Astrocyte of the spinal cord (primary cell): ENCODE data around the gene AQP5.

Experiments
- DNase-seq: peaks from one replicate; pipeline ENCODE4 v3.0.0; 2011; ENCODE audit warnings: low read depth, low spot score
- H3K4me3 ChIP-seq: 2 replicates; pipeline ENCODE4 v1.5.1; 2011; ENCODE audit warnings: low read depth, mild to moderate bottlenecking, low read length, moderate library complexity
- in situ Hi-C: cut with HindIII; loops from 2 replicates; pipeline ENCODE4 v1.10.0; 2017; ENCODE audit warnings: low sequenced_read_pairs
- TF ChIP-seq, protein P1 (sequence below): IDR thresholded peaks from 2 replicates; pipeline ENCODE4 v1.5.1; 2012; ENCODE audit warnings: low read depth, mild to moderate bottlenecking, low read length, inconsistent platforms

AQP5 gene

DNA sequence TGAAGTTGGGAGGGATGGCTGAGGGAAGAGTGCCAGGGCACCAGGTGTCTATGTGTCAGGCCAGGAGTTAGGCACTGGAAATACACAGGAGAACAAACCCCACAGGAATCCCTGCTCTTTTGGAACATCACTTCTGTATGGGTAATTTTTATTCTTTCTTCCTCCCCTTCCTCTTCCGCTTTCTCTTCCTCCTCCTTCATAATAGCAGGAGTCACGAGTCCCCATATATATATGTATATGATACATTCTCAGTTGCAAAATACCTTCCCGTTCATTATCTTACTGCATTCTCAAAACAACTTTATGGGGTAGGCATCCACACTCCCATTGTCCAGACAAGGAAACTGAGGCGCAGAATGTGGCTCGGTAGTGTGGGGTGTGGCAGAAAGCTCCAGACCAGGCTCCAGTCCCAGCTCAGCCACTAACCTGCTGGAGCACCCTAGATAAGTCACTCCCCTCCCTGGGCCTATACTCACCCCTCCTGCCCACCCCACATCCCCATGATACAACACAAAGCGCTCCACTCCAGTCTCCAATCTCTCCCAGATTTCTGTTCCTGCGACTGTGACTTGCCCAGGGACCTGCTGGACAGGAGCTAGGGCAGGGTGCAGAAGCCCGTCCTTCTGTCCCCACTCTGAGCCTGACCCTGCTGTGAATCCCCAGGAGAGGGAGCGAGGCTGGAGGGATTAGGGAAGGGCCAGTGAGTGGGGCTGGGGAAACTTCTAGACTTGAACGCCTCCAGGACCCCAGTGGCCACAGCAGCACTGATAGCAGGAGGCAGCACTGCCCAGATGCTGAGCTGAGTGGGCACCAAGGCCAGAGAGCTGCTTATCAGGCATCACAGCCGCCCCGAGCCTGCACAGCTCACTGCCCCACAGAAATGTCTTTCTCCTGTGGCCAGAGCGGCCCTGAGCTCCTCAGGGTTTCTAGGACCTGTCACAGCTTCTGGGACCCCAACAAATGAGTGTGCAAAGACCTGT lies 12.5 kb upstream of the AQP5 start:
- in situ Hi-C loops, result no loop called here
- H3K4me3 ChIP-seq, result no peak overlapping the region
- TF ChIP-seq, protein P1, sequence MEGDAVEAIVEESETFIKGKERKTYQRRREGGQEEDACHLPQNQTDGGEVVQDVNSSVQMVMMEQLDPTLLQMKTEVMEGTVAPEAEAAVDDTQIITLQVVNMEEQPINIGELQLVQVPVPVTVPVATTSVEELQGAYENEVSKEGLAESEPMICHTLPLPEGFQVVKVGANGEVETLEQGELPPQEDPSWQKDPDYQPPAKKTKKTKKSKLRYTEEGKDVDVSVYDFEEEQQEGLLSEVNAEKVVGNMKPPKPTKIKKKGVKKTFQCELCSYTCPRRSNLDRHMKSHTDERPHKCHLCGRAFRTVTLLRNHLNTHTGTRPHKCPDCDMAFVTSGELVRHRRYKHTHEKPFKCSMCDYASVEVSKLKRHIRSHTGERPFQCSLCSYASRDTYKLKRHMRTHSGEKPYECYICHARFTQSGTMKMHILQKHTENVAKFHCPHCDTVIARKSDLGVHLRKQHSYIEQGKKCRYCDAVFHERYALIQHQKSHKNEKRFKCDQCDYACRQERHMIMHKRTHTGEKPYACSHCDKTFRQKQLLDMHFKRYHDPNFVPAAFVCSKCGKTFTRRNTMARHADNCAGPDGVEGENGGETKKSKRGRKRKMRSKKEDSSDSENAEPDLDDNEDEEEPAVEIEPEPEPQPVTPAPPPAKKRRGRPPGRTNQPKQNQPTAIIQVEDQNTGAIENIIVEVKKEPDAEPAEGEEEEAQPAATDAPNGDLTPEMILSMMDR, result no peak
- DNase-seq, result no peak

DNA sequence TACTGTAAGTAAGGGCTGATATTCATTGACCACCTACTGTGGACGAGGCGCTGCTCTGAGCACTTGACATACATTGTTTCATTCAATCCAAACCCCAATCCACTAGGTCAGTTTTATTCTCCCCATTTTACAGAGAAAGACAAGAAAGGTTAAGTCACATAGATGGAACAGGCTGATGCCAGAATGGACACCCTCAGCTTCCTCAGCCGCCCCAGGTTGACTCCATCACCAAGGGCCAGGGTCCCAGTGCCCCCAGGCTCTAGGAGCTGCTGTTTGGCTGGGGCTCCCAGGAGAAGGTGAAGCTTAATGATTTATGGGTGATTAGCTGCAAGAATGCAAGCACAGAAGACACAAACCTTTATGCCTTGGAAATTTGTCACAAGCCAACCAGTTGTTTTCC lies 11.8 kb upstream of the AQP5 start:
- H3K4me3 ChIP-seq, result no peak overlapping the region
- TF ChIP-seq, protein P1, result no peak
- in situ Hi-C loops, result no loop called here
- no peak for DNase-seq

DNA sequence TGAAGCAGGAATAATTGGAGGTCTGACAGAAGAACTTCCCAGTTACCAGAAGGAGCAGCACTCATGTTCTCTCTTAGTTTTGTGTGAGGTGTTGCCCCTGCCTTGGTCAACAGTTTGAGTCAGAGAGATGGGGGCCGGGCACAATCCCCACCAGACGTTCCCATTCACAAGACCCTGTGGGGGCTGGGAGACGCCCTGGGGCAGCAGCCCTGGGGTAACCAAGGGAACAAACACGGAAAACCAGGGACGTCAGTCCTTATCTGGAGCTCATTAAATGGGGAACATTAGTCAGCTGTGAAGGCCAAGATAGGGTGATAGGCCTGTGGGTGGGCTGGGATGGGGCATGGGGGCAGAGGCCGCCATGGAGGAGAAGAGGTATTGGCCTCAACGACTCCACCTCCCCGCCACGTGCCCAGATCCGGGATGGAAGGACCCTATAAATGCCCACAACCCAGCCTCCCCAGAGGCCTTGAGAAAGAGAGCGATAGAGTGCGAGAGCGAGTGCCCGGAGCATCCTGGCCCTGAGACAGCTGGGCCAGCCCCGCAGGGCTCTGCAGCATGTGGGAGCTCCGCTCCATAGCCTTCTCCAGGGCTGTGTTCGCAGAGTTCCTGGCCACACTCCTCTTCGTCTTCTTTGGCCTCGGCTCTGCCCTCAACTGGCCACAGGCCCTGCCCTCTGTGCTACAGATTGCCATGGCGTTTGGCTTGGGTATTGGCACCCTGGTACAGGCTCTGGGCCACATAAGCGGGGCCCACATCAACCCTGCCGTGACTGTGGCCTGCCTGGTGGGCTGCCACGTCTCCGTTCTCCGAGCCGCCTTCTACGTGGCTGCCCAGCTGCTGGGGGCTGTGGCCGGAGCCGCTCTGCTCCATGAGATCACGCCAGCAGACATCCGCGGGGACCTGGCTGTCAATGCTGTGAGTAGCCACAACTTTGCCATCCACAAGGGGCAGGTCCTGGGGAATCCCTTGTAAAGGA lies 11.1 kb upstream of the AQP5 start, which contains the start of gene AQP2:
AQP2 (plus strand) TSS at position 465 of the 979 bp plus-strand sequence; CDS start at position 559, 94 bp downstream.
- TF ChIP-seq, protein P1, result no peak
- in situ Hi-C loops, result no loop called here
- no peak for DNase-seq
- no peak within 1 kb of the TSS for H3K4me3 ChIP-seq

DNA sequence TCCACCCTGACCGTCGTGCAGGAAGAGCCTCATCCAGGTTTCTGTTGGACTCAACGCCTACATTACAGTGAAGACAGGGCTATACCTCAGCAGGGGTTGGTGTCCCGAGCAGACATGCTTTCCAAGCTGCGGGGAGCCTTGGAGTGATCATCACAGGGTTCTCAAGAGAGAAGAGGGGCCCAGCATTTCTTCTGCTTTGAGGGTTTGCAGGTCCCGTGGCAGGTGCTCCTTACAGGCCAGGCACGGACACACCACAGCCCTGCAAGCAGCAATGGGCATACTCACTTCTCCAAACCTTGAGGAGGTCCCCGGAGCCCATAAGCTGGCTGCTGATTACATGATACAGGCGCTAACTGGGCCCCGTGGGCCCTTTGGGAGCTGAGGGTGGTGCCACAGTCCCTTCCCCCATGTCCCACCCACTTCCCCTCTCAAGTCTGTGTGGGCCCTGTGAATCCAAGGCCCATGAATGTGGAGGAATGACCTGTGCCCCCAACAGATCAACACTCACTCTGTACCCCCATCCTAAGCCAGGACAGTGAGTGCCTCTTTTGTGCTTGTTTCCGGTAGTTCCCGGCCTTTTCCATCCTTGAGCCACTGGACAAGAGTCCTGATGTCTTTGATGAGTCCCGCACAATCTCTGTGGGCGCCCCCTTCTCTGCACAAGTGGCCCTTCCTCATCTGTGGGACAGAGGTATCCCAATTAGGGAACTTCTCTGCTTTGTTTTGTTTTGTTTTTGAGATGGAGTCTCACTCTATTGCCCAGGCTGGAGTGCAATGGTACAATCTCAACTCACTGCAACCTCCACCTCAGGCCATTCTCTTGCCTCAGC lies 10.0 kb upstream of the AQP5 start:
- TF ChIP-seq, protein P1, result no peak
- no peak for DNase-seq
- in situ Hi-C loops, result no loop called here
- H3K4me3 ChIP-seq, result no peak overlapping the region

DNA sequence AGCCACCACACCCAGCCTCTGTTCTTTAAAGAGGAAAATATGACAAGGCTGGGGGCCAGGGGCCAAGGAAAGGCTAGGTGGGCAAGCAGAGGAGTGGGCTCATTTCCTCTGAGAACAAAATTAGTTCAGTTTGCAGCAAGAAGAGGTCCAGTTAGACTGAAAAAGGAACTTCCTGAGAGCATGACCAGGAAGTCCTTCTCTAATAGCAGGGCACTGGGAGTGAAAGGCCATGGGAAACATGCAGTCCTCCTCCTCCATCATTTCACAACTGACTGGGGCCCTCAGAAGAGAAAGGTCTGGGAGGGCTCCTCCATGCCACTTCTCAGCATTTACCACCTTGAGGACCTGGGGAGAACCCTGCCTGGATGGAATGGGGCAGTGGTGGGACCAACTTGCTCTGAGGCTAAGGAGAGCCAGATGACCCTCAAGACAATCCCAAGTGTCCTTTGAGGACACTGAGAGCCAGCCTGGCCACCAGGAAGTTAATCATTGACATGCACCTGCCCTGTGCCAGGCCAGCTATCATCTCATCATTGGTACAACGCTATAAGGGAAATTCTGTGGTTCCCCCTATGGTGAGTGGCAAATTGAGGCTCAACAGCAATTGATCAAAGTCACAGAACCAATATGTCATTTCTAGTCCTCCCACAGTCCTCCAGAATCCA lies 9.1 kb upstream of the AQP5 start:
- H3K4me3 ChIP-seq, result no peak overlapping the region
- TF ChIP-seq, protein P1, result no peak
- in situ Hi-C loops, result no loop called here
- DNase-seq, result no peak
